Activated CD4-positive, alpha-beta T cell treated with anti-CD3 and anti-CD28 coated beads, Interleukin-2, Interleukin-4, amounts not matched to agents 100 ng/mL and 50 ng/mL, durations not matched to agents 16 hours and 8 hours (primary cell): Measurements from ENCODE around the gene MICAL3.
"Not testable (repeated sequence)": the region's sequence is repeated elsewhere in the genome, so short reads cannot be mapped to it uniquely, and the experiment has no call there.

Experiments
- DNase-seq: peaks from one replicate; pipeline ENCODE4 v3.0.0-alpha.2; 2020; ENCODE audit warnings: low spot score

Gene MICAL3

GRCh38 chr22:18059094-18059417, 34.7 kb upstream of the MICAL3 start:
- no peak for DNase-seq

- no peak for DNase-seq
These were observed 34.2 kb upstream of the MICAL3 start for GRCh38 chr22:18058371-18059093.

- no peak for DNase-seq
These were observed 33.3 kb upstream of the MICAL3 start for GRCh38 chr22:18057568-18058209.

- no peak for DNase-seq
These were observed 32.6 kb upstream of the MICAL3 start for GRCh38 chr22:18056807-18057474.

GRCh38 chr22:18056161-18056666, 31.9 kb upstream of the MICAL3 start:
- DNase-seq, result no peak

- no peak for DNase-seq
These were observed 31.3 kb upstream of the MICAL3 start for GRCh38 chr22:18055619-18056160.

- DNase-seq, result not testable (repeated sequence)
These were observed 29.0 kb upstream of the MICAL3 start for GRCh38 chr22:18053216-18053946.

GRCh38 chr22:18051113-18051512, 26.8 kb upstream of the MICAL3 start:
- not testable (repeated sequence) for DNase-seq

- no peak for DNase-seq
These were observed 25.7 kb upstream of the MICAL3 start for GRCh38 chr22:18050065-18050464.

- DNase-seq, result no peak
These were observed 24.1 kb upstream of the MICAL3 start for GRCh38 chr22:18048441-18048898.

- DNase-seq, result no peak
These were observed 23.7 kb upstream of the MICAL3 start for GRCh38 chr22:18048041-18048440.

- DNase-seq, result no peak
These were observed 21.4 kb upstream of the MICAL3 start for GRCh38 chr22:18045794-18046193.

GRCh38 chr22:18044548-18045271, 20.3 kb upstream of the MICAL3 start:
- DNase-seq, result no peak

- DNase-seq, result no peak
These were observed 18.3 kb upstream of the MICAL3 start for GRCh38 chr22:18042685-18043084.

GRCh38 chr22:18040898-18041297, 16.5 kb upstream of the MICAL3 start:
- DNase-seq, result not testable (repeated sequence)

- no peak for DNase-seq
These were observed 11.4 kb upstream of the MICAL3 start for GRCh38 chr22:18035751-18036150.

GRCh38 chr22:18034076-18034475, 9.7 kb upstream of the MICAL3 start:
- DNase-seq, result no peak

- no peak for DNase-seq
These were observed 9.0 kb upstream of the MICAL3 start for GRCh38 chr22:18033204-18033998.

GRCh38 chr22:18032455-18033101, 8.2 kb upstream of the MICAL3 start:
- DNase-seq, result no peak
